Naive thymus-derived CD8-positive, alpha-beta T cell (primary cell): ENCODE measurements around the gene RSPH3. TPM values are rescaled to one million over a fixed set of nuclear protein-coding genes. Genes with fewer than 3 reads are reported as not detected.

Experiments
- polyA plus RNA-seq, 3 donors: library from polyadenylated mRNA; unstranded; fragments of 300-500 nt; fragmentation: Illumina TruSeq; gene quantifications; one replicate each; pipeline ENCODE4 v1.2.3, GENCODE V29; 2021
- total RNA-seq, 8 experiments: library from RNA in 2 of 8; stranded (reverse) in 2 of 8; gene quantifications; one replicate each; pipeline ENCODE4 v1.2.3 and lab custom pipeline; 2021 to 2026

Gene RSPH3
- total and polyA plus RNA-seq, 5 experiments from 2014 or later: 1.3 to 2.0 (median 1.9) TPM

Other genes with a start within 250 kb of the RSPH3 start
- 100 to 1,000 TPM; 202 to 212 TPM for gene EZR, start 180.8 kb downstream of the RSPH3 start, total RNA-seq
- gene EZR, start 180.8 kb downstream of the RSPH3 start, polyA plus RNA-seq: 100 to 1,000 TPM; 127 to 168 (median 143) TPM
- gene TAGAP, start 44.8 kb upstream of the RSPH3 start, total RNA-seq: 10 to 100 TPM; 54.5 to 56.9 TPM
- 100 to 1,000 TPM in 1 of 3 donors, 10 to 100 TPM in 2; 97.4 to 111 (median 98.2) TPM for gene TAGAP, start 44.8 kb upstream of the RSPH3 start, polyA plus RNA-seq
- gene FNDC1, start 169.2 kb upstream of the RSPH3 start, total RNA-seq: not detected
- gene FNDC1, start 169.2 kb upstream of the RSPH3 start, polyA plus RNA-seq: not detected